ENCODE data around the gene PNLIPRP2.

DNA sequence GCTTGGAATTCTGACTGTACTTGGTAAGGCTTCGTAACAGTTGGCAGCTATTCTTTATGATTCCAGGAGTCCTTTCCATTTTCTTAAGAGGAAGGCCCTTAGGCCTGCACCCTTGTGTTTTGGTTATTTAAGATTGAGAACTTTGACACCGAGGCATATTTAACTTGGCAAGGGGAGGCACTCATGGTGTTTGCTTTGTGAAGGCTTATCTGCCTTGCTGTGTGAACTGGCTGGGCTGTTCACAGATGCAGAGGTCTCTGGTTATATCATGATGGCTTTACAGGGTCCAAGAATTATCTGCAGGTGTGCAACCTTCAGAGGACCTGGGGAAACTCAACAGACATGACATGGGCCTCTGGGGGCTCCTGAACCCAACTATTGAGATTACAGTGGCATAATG, 30.8 kb upstream of the PNLIPRP2 start:
- TF ChIP-seq, protein P1, sequence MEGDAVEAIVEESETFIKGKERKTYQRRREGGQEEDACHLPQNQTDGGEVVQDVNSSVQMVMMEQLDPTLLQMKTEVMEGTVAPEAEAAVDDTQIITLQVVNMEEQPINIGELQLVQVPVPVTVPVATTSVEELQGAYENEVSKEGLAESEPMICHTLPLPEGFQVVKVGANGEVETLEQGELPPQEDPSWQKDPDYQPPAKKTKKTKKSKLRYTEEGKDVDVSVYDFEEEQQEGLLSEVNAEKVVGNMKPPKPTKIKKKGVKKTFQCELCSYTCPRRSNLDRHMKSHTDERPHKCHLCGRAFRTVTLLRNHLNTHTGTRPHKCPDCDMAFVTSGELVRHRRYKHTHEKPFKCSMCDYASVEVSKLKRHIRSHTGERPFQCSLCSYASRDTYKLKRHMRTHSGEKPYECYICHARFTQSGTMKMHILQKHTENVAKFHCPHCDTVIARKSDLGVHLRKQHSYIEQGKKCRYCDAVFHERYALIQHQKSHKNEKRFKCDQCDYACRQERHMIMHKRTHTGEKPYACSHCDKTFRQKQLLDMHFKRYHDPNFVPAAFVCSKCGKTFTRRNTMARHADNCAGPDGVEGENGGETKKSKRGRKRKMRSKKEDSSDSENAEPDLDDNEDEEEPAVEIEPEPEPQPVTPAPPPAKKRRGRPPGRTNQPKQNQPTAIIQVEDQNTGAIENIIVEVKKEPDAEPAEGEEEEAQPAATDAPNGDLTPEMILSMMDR (IDR thresholded peaks at IDR 0.05; ENCODE audit: insufficient read depth, low read depth, low read length): no peak
- TF ChIP-seq EZH2 (IDR thresholded peaks at IDR 0.05; ENCODE audit: insufficient read depth, low read length): no peak
